ENCODE measurements around the gene ACR.
"Not testable (repeated sequence)": the region's sequence is repeated elsewhere in the genome, so short reads cannot be mapped to it uniquely, and the experiment has no call there.

The ACR gene

GRCh38 chr22:50733521-50734342, 4.3 kb upstream of the ACR start:
- no peak for DNase-seq

DNA sequence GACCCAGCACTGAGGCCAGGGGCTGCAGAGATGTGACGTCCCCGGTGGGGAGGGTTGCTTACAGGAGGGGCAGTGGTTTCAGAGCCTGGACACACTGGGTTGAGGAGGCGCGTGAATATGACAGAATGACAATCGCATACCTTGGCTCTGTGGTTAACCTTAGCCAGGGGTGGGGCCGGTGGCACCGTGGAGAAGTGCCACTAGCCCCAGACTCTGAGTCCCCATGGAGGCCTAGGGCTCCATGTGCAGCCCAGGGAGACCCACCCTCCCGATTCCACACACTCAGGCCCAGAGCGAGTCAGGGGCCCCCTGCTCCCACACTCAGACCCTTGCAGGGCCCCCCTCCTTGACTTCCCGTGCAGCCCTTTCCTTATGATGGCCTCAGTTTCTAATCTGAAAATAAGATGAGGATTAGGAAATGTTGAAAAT, 3.6 kb upstream of the ACR start:
- DNase-seq = no peak

DNA sequence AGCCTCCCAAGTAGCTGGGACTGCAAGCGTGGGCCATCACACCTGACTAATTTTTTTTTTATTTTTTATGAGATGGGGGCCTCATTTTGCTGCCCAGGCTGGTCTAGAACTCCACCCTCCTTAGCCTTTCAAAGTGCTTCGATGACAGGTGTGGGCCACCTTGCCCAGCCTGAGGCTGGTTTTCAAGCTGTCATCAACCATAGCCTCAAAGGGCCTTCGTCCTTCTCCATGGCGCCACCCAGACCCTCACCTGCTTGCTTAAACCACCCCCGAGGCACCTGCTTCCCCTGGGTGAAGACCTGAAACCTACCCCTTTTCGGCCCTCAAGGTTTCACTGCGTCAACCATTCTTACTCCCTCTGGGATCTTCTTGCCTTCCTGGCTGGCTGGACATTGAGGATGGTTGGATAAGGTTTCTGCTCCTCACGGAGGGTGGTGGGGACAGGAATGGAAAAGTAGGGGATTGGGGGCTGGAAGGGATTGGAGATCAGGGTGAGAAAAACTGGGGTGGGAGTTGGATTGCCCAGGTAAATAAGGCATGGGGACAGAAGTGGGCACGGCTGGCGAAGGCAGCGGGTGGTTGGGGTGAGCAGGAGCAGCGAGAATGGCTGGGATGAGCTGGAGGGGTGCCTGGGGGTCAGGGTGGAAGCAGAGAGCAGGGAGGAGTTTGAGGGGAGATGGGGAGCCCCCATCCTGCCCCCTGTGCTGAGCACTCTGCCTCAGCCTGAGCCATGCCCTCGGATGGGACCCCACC, 2.8 kb upstream of the ACR start:
- DNase-seq = no peak

DNA sequence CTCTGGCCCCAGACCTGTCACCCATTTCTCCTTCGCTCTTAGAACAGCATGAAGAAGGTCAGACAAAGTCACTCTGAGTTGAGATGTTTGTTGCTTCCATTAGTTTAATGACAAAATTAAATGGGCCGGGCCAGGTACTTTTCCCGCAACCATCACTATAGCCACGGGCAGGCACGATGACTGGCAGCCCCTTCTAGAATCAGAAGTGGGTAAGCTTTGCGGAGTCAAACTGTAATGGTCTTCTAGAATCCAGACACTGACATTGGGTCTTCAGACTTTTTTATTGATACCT, 2.3 kb upstream of the ACR start:
- DNase-seq = no peak

DNA sequence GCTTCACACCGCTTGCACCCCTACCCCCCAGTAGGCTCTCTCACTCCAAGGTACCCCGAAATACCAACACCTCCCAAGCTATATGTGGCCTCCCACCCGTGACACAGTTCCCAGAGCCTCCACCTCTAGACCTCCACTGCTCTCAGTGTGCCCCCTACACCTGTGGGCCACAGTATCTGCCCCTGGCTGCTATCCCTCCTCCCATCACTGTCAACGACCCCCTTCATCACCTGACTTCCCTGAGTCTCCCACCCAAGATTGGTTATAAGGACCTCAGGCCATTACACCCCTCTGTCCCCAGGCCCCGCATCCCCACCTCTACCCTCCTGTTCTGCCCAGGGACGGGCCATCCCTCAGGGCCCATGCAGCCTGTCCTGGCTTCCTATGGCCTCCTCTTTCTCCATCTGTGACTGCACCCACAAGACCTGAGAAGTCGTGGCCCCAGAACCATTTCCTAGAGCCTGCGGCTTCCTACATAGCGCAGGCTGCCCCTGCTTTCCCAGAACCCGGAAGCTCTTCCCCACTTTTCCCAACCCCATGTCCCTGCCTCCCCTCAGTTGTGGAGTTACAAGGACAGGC, 734 bp downstream of the ACR start:
- no peak for DNase-seq

GRCh38 chr22:50739279-50739691, 1.3 kb downstream of the ACR start:
- DNase-seq = no peak

- peak; percentile 77 for DNase-seq
These were observed 1.9 kb downstream of the ACR start for GRCh38 chr22:50739894-50740293.

DNA sequence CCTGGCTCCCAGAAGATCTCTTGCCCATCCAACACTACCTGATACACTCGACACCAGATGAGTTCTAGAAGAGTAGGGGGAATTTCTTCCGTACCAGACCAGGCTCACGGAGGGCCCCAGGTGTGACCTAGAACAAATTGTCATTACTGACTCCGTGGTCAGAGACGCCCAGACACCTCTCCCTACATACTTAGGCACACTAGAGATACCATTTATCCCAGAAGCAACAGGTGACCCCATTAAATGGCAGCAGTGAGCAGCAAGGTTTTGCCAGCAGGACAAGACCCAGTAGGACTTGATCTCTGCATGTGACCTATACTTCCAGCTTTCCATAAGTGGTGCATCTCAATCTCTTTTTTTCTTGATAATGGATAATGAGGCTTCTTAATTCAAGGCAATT, 2.7 kb downstream of the ACR start:
- DNase-seq = not testable (repeated sequence)

GRCh38 chr22:50744424-50744823, 6.4 kb downstream of the ACR start:
- not testable (repeated sequence) for DNase-seq

DNA sequence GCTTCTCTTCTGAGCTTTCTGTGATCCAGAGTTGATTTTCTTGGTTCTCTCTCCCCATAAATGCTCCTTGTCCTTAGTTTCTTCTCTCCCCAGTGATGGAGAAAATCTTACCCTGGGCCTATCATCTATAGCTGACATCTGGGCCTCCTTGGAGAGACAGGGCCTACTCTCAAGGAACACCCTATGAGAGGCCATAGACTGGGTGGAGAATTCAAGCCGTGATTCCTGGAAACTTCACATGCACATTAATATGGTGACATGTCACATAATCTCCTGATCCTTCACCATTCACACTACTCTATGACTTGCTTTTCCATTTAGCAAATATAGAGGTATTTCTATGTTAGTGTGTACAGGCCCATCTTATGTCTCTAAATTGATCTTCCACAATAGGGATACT, 9.5 kb downstream of the ACR start:
- DNase-seq = not testable (repeated sequence)

DNA sequence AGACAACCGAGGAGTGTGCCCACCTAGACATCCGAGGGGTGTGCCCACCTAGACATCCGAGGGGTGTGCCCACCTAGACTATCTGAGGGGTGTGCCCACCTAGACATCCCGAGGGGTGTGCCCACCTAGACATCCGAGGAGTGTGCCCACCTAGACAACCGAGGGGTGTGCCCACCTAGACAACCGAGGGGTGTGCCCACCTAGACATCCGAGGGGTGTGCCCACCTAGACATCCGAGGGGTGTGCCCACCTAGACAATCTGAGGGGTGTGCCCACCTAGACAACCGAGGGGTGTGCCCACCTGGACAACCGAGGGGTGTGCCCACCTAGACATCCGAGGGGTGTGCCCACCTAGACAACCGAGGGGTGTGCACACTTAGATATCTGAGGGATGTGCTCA, 10.6 kb downstream of the ACR start:
- DNase-seq = not testable (repeated sequence)

- not testable (repeated sequence) for DNase-seq
These were observed 11.5 kb downstream of the ACR start for GRCh38 chr22:50749302-50750074.

DNA sequence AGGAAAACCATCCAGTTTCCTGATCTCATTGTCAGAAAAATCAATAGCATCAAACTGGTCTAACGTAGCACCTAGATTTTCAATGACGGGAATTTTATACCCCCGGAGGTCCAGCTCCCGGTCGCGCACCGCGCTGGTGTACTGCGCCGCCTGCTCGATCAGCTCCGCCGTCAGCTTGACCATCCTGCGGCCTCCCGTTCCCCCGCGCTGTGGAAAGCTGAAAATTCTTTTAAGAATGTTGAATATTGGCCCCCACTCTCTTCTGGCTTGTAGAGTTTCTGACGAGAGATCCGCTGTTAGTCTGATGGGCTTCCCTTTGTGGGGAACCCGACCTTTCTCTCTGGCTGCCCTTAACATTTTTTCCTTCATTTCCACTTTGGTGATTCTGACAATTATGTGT, 17.2 kb downstream of the ACR start:
- not testable (repeated sequence) for DNase-seq

GRCh38 chr22:50756406-50756805, 18.4 kb downstream of the ACR start:
- not testable (repeated sequence) for DNase-seq

DNA sequence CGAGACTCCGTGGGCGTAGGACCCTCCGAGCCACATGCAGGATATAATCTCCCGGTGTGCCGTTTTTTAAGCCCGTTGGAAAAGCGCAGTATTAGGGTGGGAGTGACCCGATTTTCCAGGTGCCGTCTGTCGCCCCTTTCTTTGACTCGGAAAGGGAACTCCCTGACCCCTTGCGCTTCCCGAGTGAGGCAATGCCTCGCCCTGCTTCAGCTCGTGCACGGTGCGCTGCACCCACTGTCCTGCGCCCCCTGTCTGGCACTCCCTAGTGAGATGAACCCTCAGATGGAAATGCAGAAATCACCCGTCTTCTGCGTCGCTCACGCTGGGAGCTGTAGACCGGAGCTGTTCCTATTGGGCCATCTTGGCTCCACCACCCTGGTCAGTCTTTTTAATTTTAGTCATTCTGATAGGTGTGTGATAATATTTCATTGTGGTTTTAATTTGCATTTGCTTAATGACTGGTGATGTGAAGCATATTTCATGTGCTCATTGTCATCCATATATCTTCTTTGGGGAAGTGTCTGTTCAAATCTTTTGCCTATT, 19.0 kb downstream of the ACR start:
- DNase-seq = peak; percentile 51

DNA sequence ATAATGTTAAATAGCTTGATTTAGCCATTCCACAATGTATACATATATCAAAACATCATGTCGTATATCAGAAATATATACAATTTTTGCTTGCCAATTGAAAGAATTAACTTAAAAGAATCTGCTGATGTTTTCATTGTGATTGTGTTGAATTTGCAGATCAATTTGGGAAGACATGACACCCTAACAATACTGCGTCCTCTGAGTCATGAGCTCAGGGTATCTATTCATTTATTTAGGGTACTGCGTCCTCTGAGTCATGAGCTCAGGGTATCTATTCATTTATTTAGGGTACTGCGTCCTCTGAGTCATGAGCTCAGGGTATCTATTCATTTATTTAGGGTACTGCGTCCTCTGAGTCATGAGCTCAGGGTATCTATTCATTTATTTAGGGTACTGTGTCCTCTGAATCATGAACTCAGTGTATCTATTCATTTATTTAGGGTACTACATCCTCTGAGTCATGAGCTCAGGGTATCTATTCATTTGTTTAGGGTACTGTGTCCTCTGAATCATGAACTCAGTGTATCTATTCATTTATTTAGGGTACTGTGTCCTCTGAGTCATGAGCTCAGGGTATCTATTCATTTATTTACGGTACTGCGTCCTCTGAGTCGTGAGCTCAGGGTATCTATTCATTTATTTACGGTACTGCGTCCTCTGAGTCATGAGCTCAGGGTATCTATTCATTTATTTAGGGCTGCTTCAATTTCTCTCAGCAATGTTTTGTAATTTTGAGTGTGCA, 21.8 kb downstream of the ACR start:
- peak; percentile 82 for DNase-seq

DNA sequence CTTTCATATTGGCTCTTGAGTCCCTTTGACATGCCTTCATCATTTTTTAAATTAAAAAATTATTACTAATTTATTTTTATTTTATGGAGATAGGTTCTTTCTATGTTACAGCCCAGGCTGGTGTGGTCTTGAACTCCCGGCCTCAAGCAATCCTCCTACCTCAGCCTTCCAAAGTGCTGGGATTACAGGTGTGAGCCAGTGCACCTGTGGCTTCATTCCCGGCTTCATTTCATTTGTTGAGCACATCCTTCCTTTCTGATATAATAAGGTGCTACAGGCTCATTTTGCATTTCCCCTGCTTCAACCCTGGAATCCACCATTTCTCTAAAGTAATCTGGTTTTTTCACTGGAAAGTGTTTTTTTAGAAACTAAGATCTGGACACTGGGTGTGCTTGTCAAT, 23.8 kb downstream of the ACR start:
- DNase-seq = not testable (repeated sequence)

DNA sequence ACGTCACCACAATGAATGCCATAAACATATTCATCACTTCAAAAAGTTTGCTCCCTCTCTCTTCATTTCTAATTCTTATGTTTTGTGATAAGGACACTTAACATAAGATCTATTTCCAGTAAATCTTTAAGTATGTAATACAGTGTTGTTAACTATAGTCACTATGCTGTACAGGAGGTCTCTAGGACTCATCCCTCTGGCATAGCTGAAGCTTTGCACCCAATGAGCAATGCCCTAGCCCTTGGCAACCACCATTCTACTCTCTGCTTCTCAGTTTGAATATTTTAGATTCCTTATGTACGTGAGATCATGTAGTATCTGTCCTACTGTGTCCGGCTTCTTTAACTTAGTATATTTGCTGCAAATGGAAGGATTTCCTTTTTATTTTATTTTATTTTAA, 26.3 kb downstream of the ACR start:
- DNase-seq = not testable (repeated sequence)

DNA sequence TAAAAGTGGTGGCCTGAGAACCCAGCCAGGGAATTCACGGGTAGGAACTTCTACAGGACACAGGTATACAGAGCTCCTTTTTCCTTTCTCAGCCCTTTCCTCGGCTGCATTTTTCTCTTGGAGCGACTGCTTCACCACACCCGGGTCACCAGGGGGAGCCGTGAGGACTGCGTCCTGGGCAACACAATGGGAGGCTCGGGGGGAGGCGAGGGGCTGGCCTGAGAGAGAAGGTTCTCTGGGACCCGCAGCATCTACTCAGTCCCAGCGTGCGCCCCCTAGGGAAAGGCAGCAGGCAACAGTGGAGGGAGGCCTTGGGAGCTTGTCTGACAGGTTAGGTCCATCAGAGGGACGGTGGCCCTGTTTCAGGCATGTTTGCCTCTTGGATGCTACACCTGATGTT, 37.1 kb downstream of the ACR start:
- DNase-seq = peak; percentile 53

GRCh38 chr22:50777631-50778030, 39.6 kb downstream of the ACR start:
- not testable (repeated sequence) for DNase-seq

DNA sequence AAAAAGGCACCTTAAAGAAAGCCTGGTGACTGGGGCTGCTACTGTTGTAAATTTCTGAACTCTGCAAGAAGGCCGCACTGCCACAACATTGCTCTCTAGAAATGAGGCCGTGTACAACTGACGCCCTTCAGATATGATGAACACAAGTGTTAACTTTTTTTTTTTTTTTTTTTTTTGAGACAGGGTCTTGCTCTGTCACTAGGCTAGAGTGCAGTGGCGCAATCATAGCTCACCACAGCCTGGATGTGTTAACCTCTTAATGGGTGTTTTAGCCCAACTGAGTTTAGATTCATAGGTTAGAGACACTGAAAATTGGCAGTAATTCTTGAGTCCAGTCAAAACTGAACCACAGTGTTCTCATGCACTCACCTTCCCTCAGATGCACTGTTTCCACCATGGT, 42.2 kb downstream of the ACR start:
- DNase-seq = not testable (repeated sequence)

- not testable (repeated sequence) for DNase-seq
These were observed 44.2 kb downstream of the ACR start for GRCh38 chr22:50782253-50782652.

Data from DMS53 (cell line).